IPS DF 4.7 (cell line): ENCODE measurements around the gene SIGLEC9.

Source experiments
- DNase-seq: peaks from one replicate; pipeline ENCODE4 v3.0.0-alpha.2; 2013; ENCODE audit warnings: low spot score; ENCODE audit errors: extremely low read depth

The SIGLEC9 gene

GRCh38 chr19:51173681-51174080 is 49.0 kb downstream of the SIGLEC9 start:
- no peak for DNase-seq

- no peak for DNase-seq
Measured at GRCh38 chr19:51179256-51179655, 54.5 kb downstream of the SIGLEC9 start.
